Measurements from ENCODE around the gene PON3. TPM values are rescaled to one million over a fixed set of nuclear protein-coding genes. Genes with fewer than 3 reads are reported as not detected.

PON3 gene
- total and polyA plus RNA-seq, 2 donors from 2014 or later, result 1.6 to 1.9 TPM

GRCh38 chr7:95322396-95322795, 73.8 kb downstream of the PON3 start:
- Histone ChIP-seq H3K4me3 (ENCODE audit: low read length in 3 of 3) (no peak overlapping the region), H3K36me3 (ENCODE audit: control insufficient read depth in 2 of 3, insufficient read depth in 3 of 3, low read length in 3 of 3) (no peaks in the 10 kb centered on the region), H3K27me3 (ENCODE audit: control insufficient read depth, insufficient read depth, low read length) (no peaks in the 10 kb centered on the region), H3K4me1 (ENCODE audit: control insufficient read depth in 2 of 3, insufficient read depth in 2 of 3, low read depth in 1 of 3, low read length in 3 of 3) (no peaks in the 10 kb centered on the region), H3K9me3 (ENCODE audit: control insufficient read depth in 2 of 3, insufficient read depth in 1 of 3, low read length in 3 of 3) (no peaks in the 10 kb centered on the region), H3K9ac (ENCODE audit: low read length in 3 of 3) (no peak overlapping the region), H3K27ac (ENCODE audit: low read depth in 2 of 2, low read length in 2 of 2) (no peak overlapping the region)
- no peak for FAIRE-seq
- intact Hi-C loops (cut with DNase I), result no loop called here
- DNase-seq, result no peak
- no peak for TF ChIP-seq CTCF (IDR thresholded peaks at IDR 0.05; ENCODE audit: borderline replicate concordance, extremely low read depth, insufficient read depth)

DNA sequence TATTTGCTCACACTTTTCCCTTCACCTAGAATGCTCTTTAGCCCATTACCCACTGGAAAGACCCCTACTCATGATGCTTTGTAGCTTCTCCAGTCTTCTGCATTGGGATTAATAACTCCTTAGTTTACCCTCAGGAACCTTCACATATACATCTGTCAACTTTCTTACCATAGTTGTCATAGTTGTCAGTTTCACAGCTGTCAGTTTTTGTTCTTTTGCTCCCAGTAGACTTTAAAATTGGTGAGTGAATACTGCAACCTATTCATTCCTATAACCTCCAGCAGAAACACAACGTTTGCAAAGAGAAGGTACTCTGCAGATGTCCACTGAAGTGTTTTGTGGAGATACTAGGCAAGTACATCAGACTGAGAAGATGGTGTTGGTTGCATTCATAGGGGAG, 74.5 kb downstream of the PON3 start:
- intact Hi-C loops (cut with DNase I), result no loop called here
- Histone ChIP-seq H3K4me1 (ENCODE audit: control insufficient read depth in 2 of 3, insufficient read depth in 2 of 3, low read depth in 1 of 3, low read length in 3 of 3) (no peaks in the 10 kb centered on the region), H3K9ac (ENCODE audit: low read length in 3 of 3) (no peak overlapping the region), H3K27ac (ENCODE audit: low read depth in 2 of 2, low read length in 2 of 2) (no peak overlapping the region), H3K36me3 (ENCODE audit: control insufficient read depth in 2 of 3, insufficient read depth in 3 of 3, low read length in 3 of 3) (no peaks in the 10 kb centered on the region), H3K27me3 (ENCODE audit: control insufficient read depth, insufficient read depth, low read length) (no peaks in the 10 kb centered on the region), H3K4me3 (ENCODE audit: low read length in 3 of 3) (no peak overlapping the region), H3K9me3 (ENCODE audit: control insufficient read depth in 2 of 3, insufficient read depth in 1 of 3, low read length in 3 of 3) (no peaks in the 10 kb centered on the region)
- FAIRE-seq (no peak), DNase-seq (no peak)
- TF ChIP-seq CTCF (IDR thresholded peaks at IDR 0.05; ENCODE audit: borderline replicate concordance, extremely low read depth, insufficient read depth), result no peak

GRCh38 chr7:95320651-95321050, 75.5 kb downstream of the PON3 start:
- Histone ChIP-seq H3K36me3 (ENCODE audit: control insufficient read depth in 2 of 3, insufficient read depth in 3 of 3, low read length in 3 of 3) (no peaks in the 10 kb centered on the region), H3K4me3 (ENCODE audit: low read length in 3 of 3) (no peak overlapping the region), H3K27me3 (ENCODE audit: control insufficient read depth, insufficient read depth, low read length) (no peaks in the 10 kb centered on the region), H3K27ac (ENCODE audit: low read depth in 2 of 2, low read length in 2 of 2) (no peak overlapping the region), H3K9me3 (ENCODE audit: control insufficient read depth in 2 of 3, insufficient read depth in 1 of 3, low read length in 3 of 3) (no peaks in the 10 kb centered on the region), H3K9ac (ENCODE audit: low read length in 3 of 3) (no peak overlapping the region), H3K4me1 (ENCODE audit: control insufficient read depth in 2 of 3, insufficient read depth in 2 of 3, low read depth in 1 of 3, low read length in 3 of 3) (no peaks in the 10 kb centered on the region)
- FAIRE-seq (no peak), DNase-seq (no peak)
- intact Hi-C loops (cut with DNase I), result no loop called here
- no peak for TF ChIP-seq CTCF (IDR thresholded peaks at IDR 0.05; ENCODE audit: borderline replicate concordance, extremely low read depth, insufficient read depth)

DNA sequence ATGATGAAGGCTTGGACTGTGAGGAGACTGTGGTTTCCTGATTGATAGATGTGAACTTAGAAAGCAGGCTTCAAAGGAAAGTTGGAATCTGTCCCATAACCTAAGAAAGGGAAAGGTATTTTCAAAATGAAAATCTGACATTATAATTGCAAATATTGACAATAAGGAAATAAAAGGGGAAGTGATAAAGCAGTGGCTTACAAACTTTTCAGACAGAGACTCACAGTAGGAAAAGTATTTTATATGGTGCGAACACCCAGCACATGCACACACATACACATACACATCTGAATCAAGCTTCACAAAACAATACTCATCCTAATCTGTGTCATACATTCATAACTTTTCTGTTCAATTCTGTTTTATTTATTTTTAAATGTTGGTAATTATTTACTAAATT, 76.6 kb downstream of the PON3 start:
- FAIRE-seq (no peak), DNase-seq (no peak)
- Histone ChIP-seq H3K27me3 (ENCODE audit: control insufficient read depth, insufficient read depth, low read length) (no peaks in the 10 kb centered on the region), H3K4me1 (ENCODE audit: control insufficient read depth in 2 of 3, insufficient read depth in 2 of 3, low read depth in 1 of 3, low read length in 3 of 3) (no peaks in the 10 kb centered on the region), H3K9ac (ENCODE audit: low read length in 3 of 3) (no peak overlapping the region), H3K9me3 (ENCODE audit: control insufficient read depth in 2 of 3, insufficient read depth in 1 of 3, low read length in 3 of 3) (no peaks in the 10 kb centered on the region), H3K4me3 (ENCODE audit: low read length in 3 of 3) (no peak overlapping the region), H3K27ac (ENCODE audit: low read depth in 2 of 2, low read length in 2 of 2) (no peak overlapping the region), H3K36me3 (ENCODE audit: control insufficient read depth in 2 of 3, insufficient read depth in 3 of 3, low read length in 3 of 3) (no peaks in the 10 kb centered on the region)
- TF ChIP-seq CTCF (IDR thresholded peaks at IDR 0.05; ENCODE audit: borderline replicate concordance, extremely low read depth, insufficient read depth), result no peak
- intact Hi-C loops (cut with DNase I), result no loop called here
